ENCODE data around the gene THBS2.

Gene THBS2

DNA sequence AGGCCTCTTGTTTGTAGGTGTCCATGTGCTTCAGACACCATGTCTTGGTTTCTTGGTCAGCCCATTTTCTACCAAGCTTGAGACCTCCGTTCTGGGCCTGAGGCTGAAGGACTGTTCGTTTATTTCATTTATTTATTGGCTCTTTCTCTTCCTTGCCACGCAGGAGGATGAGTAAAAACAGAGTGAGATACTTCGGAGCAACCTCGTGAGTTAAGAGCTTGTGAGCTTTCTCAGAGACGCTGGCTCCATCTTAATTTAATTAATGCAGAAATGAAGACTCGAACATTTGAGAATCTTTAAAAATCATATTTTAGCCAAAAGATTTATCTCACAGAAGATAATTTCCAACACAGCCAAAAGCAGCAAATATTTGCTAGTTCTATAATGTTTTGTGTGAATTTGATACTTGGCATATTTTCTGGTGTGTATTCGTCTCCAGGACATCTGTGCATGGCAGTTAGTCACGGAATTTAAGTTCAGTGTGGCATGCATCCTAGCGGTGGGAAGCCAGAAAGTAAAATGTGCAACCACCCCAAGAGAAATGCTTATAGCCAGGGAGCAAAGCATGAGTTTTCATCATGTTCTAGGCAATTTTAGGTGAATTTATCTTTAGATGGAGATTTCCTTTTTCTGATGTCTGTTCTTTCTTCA, 76.0 kb downstream of the THBS2 start:
- no peak for DNase-seq

DNA sequence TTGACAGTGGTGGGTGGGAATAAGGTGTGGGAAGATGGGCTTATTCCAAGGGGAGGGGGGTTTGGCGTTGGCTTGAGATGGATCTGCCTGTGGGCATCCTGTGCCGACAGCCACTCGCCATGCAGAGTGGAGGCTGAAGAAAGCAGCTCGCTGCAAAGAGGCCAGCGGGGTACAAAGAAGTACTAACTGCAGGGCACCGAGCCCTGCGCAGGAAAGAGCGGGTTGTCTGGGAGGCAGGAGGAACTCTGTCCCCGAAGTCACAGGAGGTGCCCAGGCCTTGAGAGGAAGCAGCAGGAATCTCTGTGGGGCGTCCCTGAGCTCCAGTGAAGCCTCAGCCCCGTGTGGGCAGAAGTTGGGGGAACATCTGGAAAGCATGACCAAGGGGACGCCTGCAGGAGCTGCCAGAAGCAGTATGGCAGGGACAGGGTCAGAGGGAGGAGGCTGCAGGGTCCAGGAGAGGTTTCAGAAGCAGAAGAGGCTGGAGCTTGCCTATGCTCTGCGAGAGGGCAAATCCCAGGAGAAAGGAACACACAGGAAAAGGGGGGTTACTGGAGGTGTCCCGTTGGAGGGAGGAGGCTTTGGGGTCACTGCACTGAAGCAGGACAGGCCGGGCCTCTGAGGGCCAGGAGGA, 77.2 kb downstream of the THBS2 start:
- no peak for DNase-seq

DNA sequence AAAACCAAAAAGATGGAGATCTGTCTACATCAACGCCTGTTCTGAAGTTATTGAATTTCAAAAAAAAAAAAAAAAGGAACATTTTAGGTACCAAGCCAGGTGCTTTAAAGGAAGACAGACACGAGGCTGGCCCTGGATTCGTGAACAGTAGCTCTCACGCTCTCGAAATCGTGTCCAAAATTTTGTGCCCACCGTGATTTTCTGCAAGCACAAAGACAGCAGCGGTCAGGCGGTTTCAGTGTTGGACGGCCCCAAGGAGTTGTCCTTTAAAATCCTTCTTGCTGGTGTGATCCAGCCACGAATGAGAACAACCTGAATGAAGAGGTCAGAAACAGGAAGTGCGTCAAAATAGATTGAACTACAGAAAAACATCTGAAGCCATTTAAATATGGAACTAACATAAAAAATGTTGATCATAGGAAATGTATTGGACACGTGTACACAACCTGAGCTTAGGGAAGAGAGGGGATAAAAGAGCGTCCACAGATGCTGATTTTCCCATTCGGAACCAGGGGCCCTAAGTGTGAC, 78.2 kb downstream of the THBS2 start:
- DNase-seq, result no peak

DNA sequence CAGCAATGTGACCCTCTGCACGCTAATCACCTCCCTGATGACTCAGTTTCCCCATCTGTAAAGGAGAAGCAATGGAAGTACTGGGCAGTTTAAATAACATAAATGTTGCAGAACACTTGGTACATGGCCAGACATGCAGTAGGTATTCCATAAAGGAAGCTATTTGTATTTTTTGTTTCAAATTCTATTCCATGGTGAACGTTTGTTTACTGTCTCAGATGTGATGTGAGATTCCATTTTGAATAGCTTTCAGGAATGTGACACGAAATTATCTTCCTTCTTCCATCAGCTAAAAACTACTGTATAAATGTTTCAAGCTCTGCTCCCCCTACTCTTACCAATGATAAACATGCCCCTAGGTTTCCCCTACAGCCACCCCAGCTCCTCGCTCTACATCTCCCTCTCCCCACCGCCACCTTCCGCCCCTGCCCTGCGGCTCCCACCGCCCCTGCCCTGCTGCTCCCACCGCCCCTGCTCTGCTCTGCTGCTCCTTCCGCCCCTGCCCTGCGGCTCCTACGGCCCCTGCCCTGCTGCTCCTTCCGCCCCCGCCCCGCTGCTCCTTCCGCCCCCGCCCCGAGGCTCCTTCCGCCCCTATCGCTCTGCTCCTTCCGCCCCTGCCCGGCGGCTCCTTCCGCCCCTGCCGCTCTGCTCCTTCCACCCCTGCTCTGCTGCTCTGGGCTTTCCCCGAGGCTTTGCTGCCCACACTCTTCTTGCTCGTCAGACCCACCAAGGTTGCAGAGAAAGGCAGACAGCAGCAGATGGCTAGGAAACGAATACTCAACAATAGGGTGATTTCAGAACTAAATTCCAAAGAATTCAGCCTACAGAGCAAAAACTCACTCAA, 78.9 kb downstream of the THBS2 start:
- no peak for DNase-seq

DNA sequence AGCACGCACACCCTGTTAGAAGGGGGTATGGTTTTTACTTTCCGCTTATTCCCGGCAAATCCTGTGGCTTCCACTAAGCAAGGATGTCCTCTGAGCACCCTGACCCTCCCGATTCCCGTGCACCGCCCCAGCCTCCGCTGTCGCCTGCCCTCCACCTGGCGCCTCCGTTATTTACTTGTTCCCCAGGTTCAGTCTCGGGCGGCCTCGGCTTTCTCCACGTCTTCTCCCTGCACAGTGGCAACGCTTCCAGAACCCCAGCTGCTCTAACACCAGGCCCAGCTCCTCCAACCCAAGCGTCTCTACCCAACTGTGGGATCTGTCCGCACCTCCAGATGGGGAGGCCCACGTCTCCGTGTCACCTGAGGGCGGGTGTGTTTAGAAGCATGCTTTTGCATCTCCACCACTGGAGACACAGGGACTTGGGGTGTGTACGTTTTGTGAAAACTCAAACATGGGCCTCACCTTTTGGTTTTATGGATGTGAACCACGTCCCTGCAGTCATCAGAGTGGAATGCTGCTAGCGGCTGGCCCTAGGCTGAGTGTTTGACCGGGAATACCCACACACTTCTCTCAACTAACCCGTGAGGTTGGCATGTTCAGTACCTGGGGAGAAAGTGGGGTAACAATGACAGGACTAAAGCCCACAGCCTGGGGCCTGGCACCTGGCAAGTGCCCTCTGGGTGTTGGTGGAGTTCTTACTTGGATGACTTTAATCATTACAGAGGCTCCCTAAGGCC, 79.9 kb downstream of the THBS2 start:
- no peak for DNase-seq

DNA sequence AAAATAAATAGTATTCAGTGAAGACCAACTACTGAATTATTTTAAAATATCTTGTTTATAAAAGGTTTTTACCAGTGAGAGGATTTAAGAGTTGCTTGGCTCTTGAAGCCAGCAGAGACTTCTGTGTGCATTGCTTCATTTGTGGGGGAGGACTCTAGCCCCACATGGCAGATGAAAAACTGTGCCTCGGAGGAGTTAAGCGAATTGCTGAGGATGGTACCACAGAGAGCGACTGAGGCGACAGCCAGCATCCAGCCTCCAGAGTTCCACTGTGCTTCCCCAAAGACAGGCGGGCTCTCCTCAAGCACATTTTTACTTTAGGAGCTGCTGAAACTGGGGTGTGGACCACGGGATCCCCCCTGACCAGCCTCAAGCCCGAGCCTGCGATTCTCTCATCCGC, 80.7 kb downstream of the THBS2 start:
- no peak for DNase-seq

DNA sequence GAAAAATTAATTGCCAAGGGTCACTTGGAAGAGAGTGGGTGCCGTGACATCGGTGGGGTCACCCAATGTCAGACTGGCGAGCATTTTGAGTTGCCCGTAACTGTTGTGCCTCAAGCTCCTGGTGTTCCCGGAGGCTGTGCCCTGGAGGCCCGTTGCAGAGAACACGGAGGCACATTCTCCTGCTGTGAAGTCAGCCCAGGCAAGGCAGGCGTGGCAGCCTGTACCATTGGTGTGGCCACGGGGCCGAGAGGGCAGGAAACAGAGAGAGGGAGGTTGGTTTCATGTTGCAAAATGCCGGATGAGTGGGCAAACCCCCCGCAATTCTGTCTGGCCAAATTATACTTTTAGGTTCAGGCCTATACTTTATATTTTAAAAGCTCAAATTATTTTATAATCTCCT, 81.2 kb downstream of the THBS2 start:
- DNase-seq, result no peak

DNA sequence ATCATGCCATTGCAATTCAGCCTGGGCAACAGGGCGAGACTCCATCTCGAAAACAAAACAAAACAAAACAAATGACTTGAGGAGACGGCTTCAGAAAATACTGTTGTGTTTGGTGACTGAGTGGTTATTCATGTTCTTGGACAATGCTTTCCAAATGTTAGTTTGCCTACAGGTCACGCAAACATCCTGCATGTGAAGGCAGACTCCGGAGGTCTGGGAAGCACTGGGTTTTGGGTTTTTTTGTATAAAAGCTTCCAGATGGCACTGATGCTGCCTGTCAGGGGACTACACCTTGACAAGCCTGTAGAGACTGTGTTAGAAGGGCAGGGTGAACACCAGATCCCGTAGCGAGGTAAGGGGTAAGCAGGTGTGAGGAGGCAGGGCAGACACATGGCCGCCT, 81.7 kb downstream of the THBS2 start:
- no peak for DNase-seq

DNA sequence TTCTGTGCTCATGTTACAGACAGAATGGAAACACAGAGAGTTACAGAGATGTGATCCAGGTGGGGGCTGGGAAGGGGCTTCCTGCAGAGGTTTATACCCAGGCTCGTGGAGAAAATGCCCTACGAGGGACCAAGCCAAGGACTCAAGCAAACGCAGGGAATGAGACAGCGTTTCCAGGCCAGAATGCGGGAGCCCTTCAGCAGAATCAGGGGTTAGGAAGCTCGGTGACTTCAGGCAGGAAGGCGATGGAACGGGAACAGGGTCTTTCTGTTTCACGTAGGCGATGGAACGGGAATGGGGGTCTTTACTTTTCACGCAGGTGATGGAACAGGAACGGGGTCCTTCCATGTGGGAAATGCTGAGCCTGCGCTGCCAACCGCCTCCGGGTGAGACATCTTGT, 82.6 kb downstream of the THBS2 start:
- no peak for DNase-seq

DNA sequence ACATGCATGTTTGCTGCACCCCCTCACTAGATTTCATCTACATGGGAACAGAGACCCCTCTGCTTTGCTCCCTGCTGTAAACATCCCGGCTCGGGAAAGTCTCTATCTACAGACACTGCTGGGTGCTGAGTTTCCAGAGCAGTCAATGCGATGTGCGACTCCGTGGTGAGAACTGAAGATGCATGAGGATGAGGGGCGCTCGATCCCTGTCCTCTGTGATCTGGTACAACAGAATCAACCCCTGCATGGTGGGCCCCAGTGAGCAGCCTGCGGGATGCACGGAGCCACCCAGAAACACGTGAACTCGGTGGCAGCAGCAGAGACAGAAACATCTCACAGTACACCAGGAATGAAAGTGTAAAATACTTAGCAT, 83.1 kb downstream of the THBS2 start:
- no peak for DNase-seq

DNA sequence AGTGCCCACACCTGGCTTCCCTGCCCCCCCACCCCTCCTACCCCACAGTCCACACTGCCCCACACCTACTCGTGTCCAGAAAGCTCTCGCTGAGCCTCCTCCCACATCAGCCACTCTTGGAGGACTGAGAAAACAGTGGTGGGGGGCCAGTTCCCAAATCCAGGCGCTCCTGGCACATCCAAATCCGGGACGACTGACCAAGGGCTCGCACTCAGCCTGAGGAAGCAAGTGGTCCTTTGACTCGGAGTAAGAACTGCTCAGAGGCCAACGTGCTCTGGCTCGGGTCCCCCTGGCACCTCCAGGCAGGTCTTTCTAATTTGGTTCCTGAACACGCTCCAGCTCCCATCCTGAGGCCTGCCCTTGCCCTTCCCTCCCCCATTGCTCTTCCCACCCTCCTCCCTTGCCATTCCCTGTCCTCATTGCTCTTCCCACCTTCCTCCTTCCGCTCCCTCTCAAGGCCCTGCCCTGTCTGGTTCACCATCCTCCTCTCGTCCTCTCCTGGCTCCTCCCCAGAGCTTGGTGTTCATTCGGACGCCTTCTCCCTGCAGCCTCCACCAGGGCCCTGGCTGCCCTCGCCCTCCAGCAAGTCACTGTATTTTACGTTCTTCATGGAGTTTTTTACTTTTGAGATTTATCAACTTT, 83.6 kb downstream of the THBS2 start:
- no peak for DNase-seq

DNA sequence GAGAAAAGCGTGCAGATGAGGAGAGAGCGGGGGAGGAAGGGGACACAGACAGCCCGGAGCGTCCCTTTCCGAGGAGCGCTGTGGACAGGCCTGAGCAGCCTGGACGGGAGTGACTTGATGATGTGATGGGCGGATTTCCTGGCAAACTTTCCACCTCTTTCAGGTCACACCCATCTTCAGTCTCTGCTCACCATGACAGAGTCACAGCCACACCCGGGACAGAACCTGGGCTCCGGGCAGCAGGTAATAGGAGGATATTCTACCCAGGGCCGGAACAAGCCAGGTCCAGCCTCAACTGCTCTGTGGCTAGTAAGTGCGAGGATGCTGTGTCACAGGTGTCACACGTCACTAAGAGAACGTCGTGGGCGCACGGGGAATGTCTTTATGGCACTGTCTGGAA, 84.3 kb downstream of the THBS2 start:
- DNase-seq, result no peak

DNA sequence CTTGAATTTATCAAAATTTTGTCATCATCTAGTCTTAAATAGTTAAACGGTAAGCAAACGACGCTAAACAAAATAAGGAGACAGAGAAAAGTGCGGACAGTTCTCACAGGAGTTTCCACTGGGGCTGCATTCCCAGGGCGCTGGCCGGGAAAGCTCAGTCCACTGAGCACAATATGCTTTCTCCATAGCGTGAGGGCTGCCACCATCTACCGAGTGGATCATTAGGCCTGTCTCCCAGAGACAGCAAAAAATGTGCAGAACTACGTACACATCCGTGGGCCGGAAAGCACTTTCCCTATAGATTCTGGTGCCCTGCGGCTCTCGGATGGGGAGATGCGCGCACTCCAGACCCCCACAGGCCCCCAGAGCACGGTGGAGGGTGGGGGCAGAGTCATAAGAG, 84.9 kb downstream of the THBS2 start:
- no peak for DNase-seq

DNA sequence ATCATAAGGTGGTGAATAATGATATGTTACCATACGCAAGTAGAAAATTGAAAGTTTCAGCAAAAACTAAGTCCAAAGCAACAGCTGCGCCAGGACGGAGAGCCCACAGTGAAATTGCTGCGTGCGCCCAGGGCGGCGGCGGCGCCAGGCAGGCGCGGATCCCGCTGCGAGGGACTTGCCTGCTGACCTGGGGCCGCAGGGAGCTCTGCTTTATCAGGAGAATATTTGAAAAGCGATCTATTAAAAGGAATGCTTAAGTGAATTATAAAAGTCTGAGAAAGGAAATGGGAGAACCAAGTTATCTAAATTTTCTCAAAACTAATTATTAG, 85.4 kb downstream of the THBS2 start:
- no peak for DNase-seq

DNA sequence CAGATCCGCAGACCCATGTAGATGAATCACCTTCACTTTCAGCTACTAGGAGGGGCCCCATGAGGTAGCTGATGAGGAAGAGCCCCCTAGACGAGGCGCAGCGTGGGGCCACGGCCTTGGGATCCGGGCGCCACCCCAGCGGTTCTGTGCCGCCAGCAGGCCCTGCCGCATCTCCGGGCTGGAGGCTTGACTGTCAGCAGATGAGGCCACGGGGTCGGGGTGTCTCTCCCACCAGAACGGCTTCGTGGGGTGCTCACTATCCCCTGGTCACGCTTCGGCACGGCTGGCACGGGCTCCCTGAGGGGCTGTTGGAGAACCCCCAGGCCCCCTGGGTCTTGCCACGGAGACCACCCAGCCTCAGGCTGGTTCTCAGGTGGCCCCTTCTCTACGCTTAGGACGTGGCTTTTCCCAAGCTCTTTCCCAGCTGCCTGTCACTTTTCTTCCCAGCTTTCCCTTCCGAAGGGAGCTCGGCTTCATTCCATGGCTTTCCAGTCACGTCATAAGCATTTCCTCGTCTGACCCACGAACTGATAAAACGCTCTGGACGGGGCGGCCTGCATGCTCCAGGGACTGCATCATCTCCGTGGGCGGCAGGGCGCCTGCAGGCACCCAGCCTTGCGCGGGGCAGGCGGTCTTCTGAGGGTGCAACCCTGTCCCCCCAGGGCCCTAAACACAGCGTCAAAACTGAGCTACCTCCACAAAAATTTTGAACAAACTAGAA, 85.9 kb downstream of the THBS2 start:
- DNase-seq, result no peak

DNA sequence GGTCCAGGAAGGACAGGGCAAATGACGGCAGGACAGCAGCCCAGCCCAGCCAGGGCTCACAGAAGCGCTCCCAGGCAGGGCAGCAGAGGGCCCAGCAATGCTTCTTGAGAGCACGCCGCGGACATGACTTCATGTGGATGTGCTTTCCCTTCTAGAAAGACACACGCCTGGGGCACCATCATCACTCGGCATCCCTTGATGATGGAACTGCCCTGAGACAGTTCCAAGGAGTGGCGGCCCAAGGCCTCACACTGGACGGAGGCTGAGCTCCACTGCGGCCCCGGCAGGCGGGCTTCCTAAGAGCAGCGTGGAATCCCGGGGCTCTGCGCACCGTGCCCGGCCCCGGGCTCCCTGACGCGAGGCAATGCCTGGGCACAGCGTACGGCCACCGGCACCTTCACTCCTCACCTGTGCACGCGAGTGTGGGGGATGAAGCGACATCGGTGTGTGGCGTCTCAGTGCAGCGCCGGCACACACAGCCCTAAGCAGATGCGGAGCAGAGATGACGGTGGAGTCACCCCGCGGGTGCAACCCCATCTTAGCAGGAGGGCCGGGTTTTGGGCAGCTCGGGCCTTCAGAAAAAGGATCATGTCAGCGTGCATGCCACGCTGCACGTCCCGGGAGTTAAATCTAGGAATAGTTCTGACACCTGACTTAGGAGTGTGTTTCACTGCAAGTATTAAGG, 86.6 kb downstream of the THBS2 start:
- no peak for DNase-seq
